PC-3 (cell line): Measurements from ENCODE around the gene PDGFB.

Source experiments
- EZH2 ChIP-seq: fragments of 300-600 bp; sonication (generic); IDR thresholded peaks from one replicate; pipeline ENCODE4 v1.6.1; 2017; ENCODE audit warnings: antibody characterized with exemption, mild to moderate bottlenecking, low read length; ENCODE audit not compliant: unreplicated experiment
- EZH2phosphoT487 ChIP-seq: fragments of 300-600 bp; sonication (generic); IDR thresholded peaks from 2 replicates; pipeline ENCODE4 v1.6.1; 2018; ENCODE audit warnings: mild to moderate bottlenecking, antibody characterized with exemption, low read length, borderline replicate concordance
- TF ChIP-seq, protein P1 (sequence below): fragments of 300-600 bp; sonication (generic); conservative IDR thresholded peaks from 2 replicates; pipeline ENCODE4 v1.5.1; 2017; ENCODE audit warnings: antibody characterized with exemption, low read depth, mild to moderate bottlenecking, low read length

DNA sequence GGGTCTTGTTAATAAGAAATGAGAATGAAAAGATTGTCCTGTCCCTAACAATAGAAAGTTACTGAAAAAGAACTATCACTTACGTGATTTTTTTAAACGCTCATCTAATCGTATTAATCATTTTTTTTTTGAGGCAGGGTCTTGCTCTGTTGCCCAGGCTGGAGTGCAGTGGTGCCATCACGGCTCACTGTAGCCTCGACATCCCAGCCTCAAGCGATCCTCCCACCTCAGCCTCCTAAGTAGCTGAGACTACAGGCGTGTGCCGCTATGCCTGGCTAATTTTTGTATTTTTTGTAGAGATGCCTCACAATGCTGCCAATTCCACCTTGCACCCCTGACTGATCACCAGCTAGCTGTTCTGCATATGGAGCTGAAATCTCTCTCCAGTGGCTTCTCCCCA lies 15.7 kb downstream of the PDGFB start:
- TF ChIP-seq, protein P1, sequence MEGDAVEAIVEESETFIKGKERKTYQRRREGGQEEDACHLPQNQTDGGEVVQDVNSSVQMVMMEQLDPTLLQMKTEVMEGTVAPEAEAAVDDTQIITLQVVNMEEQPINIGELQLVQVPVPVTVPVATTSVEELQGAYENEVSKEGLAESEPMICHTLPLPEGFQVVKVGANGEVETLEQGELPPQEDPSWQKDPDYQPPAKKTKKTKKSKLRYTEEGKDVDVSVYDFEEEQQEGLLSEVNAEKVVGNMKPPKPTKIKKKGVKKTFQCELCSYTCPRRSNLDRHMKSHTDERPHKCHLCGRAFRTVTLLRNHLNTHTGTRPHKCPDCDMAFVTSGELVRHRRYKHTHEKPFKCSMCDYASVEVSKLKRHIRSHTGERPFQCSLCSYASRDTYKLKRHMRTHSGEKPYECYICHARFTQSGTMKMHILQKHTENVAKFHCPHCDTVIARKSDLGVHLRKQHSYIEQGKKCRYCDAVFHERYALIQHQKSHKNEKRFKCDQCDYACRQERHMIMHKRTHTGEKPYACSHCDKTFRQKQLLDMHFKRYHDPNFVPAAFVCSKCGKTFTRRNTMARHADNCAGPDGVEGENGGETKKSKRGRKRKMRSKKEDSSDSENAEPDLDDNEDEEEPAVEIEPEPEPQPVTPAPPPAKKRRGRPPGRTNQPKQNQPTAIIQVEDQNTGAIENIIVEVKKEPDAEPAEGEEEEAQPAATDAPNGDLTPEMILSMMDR = no peak
- TF ChIP-seq EZH2 (no peak), EZH2phosphoT487 (no peak)
